ENCODE measurements around the gene SLC44A2. TPM values are rescaled to one million over a fixed set of nuclear protein-coding genes. Genes with fewer than 3 reads are reported as not detected.

Gene SLC44A2
- total RNA-seq, 1 donor from 2014 or later = 129 TPM

- Mint-ChIP-seq H3K4me1 (ENCODE audit: low read depth, unreplicated experiment) (no peaks in the 10 kb centered on the region), H3K27ac (ENCODE audit: unreplicated experiment) (no peak overlapping the region), H3K4me3 (ENCODE audit: unreplicated experiment) (no peak overlapping the region), H3K9me3 (ENCODE audit: unreplicated experiment) (peaks cover 11% of the 10 kb centered on the region), H3K27me3 (ENCODE audit: unreplicated experiment) (peaks cover 3% of the 10 kb centered on the region), H3K36me3 (ENCODE audit: unreplicated experiment) (no peaks in the 10 kb centered on the region)
- no peak for TF ChIP-seq CTCF (IDR thresholded peaks at IDR 0.05; ENCODE audit: partially characterized antibody, unreplicated experiment)
- no peak for DNase-seq
Measured at GRCh38 chr19:10683582-10683981, 58.2 kb downstream of the SLC44A2 start.

GRCh38 chr19:10685210-10685609 is 59.9 kb downstream of the SLC44A2 start:
- H3K27me3 Mint-ChIP-seq (ENCODE audit: unreplicated experiment) = peaks cover 5% of the 10 kb centered on the region
- no peak overlapping the region for H3K4me3 Mint-ChIP-seq (ENCODE audit: unreplicated experiment)
- H3K36me3 Mint-ChIP-seq (ENCODE audit: unreplicated experiment) = no peaks in the 10 kb centered on the region

GRCh38 chr19:10686193-10686592 is 60.8 kb downstream of the SLC44A2 start:
- Mint-ChIP-seq H3K27ac (ENCODE audit: unreplicated experiment) (no peak overlapping the region), H3K36me3 (ENCODE audit: unreplicated experiment) (no peaks in the 10 kb centered on the region), H3K4me3 (ENCODE audit: unreplicated experiment) (no peak overlapping the region), H3K9me3 (ENCODE audit: unreplicated experiment) (peaks cover 11% of the 10 kb centered on the region), H3K27me3 (ENCODE audit: unreplicated experiment) (peaks cover 5% of the 10 kb centered on the region), H3K4me1 (ENCODE audit: low read depth, unreplicated experiment) (no peaks in the 10 kb centered on the region)
- no peak for TF ChIP-seq CTCF (IDR thresholded peaks at IDR 0.05; ENCODE audit: partially characterized antibody, unreplicated experiment)
- no peak for DNase-seq

More at GRCh38 chr19:10685210-10685609, 59.9 kb downstream of the SLC44A2 start:
- Mint-ChIP-seq H3K9me3 (ENCODE audit: unreplicated experiment) (peaks cover 11% of the 10 kb centered on the region), H3K27ac (ENCODE audit: unreplicated experiment) (no peak overlapping the region), H3K4me1 (ENCODE audit: low read depth, unreplicated experiment) (no peaks in the 10 kb centered on the region)
- no peak for TF ChIP-seq CTCF (IDR thresholded peaks at IDR 0.05; ENCODE audit: partially characterized antibody, unreplicated experiment)
- no peak for DNase-seq

GRCh38 chr19:10686661-10687517 is 61.5 kb downstream of the SLC44A2 start:
- Mint-ChIP-seq H3K4me1 (ENCODE audit: low read depth, unreplicated experiment) (no peaks in the 10 kb centered on the region), H3K27ac (ENCODE audit: unreplicated experiment) (peak overlapping the region; percentile 55), H3K9me3 (ENCODE audit: unreplicated experiment) (peaks cover 11% of the 10 kb centered on the region), H3K36me3 (ENCODE audit: unreplicated experiment) (peaks cover 4% of the 10 kb centered on the region), H3K4me3 (ENCODE audit: unreplicated experiment) (no peak overlapping the region), H3K27me3 (ENCODE audit: unreplicated experiment) (peaks cover 8% of the 10 kb centered on the region)
- DNase-seq = no peak
- no peak for TF ChIP-seq CTCF (IDR thresholded peaks at IDR 0.05; ENCODE audit: partially characterized antibody, unreplicated experiment)
